Parathyroid adenoma (tissue), 2 donors: ENCODE measurements around the gene DENND1B.

ENCODE experiments used
- H2AFZ ChIP-seq: fragments of 300-600 bp; sonication (generic); one replicate; pipeline ENCODE4 v1.7.0; 2017; ENCODE audit warnings: antibody characterized with exemption, mild to moderate bottlenecking
- H3K27ac ChIP-seq: fragments of 300-600 bp; sonication (generic); one replicate; pipeline ENCODE4 v1.7.0; 2017
- H3K27me3 ChIP-seq: fragments of 300-600 bp; sonication (generic); one replicate; pipeline ENCODE4 v1.7.0; 2017; ENCODE audit warnings: low read length; ENCODE audit not compliant: control insufficient read depth, insufficient read depth
- H3K36me3 ChIP-seq: fragments of 300-600 bp; sonication (generic); one replicate; pipeline ENCODE4 v1.7.0; 2017; ENCODE audit warnings: low read length; ENCODE audit not compliant: control insufficient read depth, insufficient read depth
- H3K4me1 ChIP-seq: fragments of 300-600 bp; sonication (generic); one replicate; pipeline ENCODE4 v1.7.0; 2017; ENCODE audit warnings: control low read depth
- H3K4me2 ChIP-seq: fragments of 300-600 bp; sonication (generic); one replicate; pipeline ENCODE4 v1.7.0; 2017; ENCODE audit warnings: low read length
- H3K4me3 ChIP-seq: fragments of 300-600 bp; sonication (generic); one replicate; pipeline ENCODE4 v1.7.0; 2017; ENCODE audit warnings: low read depth, low read length
- H3K79me2 ChIP-seq: fragments of 300-600 bp; sonication (generic); one replicate; pipeline ENCODE4 v1.7.0; 2017; ENCODE audit warnings: control low read depth
- H3K9ac ChIP-seq: fragments of 300-600 bp; sonication (generic); one replicate; pipeline ENCODE4 v1.7.0; 2017; ENCODE audit warnings: mild to moderate bottlenecking
- H3K9me3 ChIP-seq: fragments of 300-600 bp; sonication (generic); one replicate; pipeline ENCODE4 v1.7.0; 2017; ENCODE audit warnings: low read length; ENCODE audit not compliant: control insufficient read depth
- TF ChIP-seq, protein P1 (sequence below): fragments of 300-600 bp; sonication (generic); IDR thresholded peaks from one replicate; pipeline ENCODE4 v1.7.0; 2017; ENCODE audit warnings: antibody characterized with exemption, mild to moderate bottlenecking
- donor health status: primary hyperparathyroidism.

Gene DENND1B

GRCh38 chr1:197615693-197616011 lies 159.6 kb downstream of the DENND1B start:
- Histone ChIP-seq H3K36me3 (no peaks in the 10 kb centered on the region), H3K4me3 (no peak overlapping the region), H3K4me2 (no peak overlapping the region), H3K79me2 (no peaks in the 10 kb centered on the region), H3K9me3 (no peaks in the 10 kb centered on the region), H3K4me1 (no peaks in the 10 kb centered on the region), H3K27ac (no peak overlapping the region), H2AFZ (no peak overlapping the region), H3K9ac (no peak overlapping the region), H3K27me3 (no peaks in the 10 kb centered on the region)
- TF ChIP-seq, protein P1, sequence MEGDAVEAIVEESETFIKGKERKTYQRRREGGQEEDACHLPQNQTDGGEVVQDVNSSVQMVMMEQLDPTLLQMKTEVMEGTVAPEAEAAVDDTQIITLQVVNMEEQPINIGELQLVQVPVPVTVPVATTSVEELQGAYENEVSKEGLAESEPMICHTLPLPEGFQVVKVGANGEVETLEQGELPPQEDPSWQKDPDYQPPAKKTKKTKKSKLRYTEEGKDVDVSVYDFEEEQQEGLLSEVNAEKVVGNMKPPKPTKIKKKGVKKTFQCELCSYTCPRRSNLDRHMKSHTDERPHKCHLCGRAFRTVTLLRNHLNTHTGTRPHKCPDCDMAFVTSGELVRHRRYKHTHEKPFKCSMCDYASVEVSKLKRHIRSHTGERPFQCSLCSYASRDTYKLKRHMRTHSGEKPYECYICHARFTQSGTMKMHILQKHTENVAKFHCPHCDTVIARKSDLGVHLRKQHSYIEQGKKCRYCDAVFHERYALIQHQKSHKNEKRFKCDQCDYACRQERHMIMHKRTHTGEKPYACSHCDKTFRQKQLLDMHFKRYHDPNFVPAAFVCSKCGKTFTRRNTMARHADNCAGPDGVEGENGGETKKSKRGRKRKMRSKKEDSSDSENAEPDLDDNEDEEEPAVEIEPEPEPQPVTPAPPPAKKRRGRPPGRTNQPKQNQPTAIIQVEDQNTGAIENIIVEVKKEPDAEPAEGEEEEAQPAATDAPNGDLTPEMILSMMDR, result no peak

DNA sequence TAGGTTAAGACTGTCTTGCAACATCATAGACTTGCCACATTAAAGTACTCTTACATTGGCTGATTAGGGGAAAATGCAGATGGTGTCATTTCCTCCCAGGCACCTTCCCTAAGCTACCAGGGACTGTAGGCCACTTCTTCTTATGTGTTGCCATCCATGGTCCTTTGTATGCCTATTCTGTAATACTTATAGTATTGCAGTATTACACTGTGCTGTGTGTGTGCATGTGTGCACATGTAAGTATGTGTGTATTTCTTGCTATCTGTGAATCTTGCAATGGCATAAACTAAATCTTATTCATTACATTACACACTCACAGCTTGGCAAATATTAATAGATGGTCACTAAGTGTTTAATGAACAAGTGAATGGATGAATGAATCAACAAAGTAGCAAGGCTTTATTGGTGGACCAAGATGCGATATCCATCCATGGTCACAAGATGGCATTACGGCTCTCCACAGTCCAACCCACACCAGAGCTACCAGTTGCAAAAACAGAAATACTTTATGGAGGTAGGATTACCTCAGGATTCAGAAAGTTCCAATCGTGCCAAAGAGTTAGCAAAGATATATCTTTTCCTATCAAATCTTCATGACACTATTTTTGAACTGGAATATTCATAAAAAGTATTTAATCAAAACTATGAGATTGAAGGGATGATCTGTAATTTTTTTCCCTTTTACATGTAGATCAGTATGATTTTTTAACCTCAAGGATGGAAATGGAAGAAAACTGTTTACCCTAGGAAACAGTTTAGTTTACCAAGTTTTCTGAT lies 160.2 kb downstream of the DENND1B start:
- Histone ChIP-seq H3K27me3 (no peaks in the 10 kb centered on the region), H3K9me3 (no peaks in the 10 kb centered on the region), H3K9ac (no peak overlapping the region), H3K27ac (no peak overlapping the region), H3K4me1 (no peaks in the 10 kb centered on the region), H3K79me2 (no peaks in the 10 kb centered on the region), H3K4me2 (no peak overlapping the region), H3K36me3 (no peaks in the 10 kb centered on the region), H2AFZ (no peak overlapping the region), H3K4me3 (no peak overlapping the region)
- TF ChIP-seq, protein P1, result peak; percentile 40

DNA sequence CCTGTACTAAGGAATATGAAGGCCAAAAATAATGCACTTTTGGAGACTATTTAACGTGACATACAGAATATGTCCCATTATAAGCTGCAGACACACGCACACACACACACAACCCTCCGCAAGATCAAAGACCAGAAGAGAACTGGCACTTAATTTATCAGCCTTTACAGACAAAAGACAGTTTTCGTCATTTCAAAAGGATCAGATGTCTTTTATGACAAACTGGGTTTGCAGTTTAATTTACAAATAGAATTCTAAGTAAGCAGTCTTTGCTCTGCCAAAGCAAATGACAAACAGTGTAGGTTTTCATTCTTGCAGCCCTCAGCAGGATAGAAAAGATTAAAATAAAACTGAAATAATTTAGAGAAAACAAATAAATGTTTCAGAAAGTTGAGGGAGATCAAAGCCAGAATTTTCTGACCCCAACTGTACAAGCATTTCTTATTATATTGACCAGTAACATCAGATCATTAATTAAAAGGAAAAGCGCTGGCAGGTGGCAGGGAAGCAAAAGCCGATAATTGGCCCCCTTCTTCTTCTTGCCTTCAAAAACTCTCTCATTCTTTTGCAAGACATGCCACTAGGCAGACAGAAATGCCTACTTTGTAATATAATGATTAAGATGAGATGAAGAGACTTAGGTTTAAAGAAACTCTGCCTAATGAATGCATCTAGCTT lies 169.0 kb downstream of the DENND1B start:
- TF ChIP-seq, protein P1, result no peak
- H3K4me1 ChIP-seq, result no peaks in the 10 kb centered on the region
- H2AFZ ChIP-seq, result no peak overlapping the region

DNA sequence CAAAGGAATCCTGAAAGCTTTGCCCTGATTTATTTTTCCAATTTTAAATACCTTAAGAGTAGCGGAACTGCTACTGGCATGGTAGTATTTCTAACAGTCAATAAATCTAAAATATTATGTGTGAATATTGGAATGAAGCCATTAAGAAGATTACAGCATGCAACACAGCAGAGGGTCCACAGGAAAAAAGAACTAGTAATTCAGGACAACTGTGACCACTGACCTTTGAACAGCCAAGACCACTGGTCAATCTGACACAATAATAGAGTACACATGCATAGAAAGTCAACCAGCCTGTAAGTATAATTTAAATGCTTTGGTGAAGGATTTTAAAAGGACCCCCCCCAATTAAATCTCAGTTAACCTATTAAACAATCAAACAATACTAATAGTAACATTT lies 171.0 kb downstream of the DENND1B start:
- no peak overlapping the region for H3K27ac ChIP-seq

More for the DNA sequence above, 169.0 kb downstream of the DENND1B start:
- Histone ChIP-seq H3K36me3 (no peaks in the 10 kb centered on the region), H3K27ac (no peak overlapping the region), H3K79me2 (no peaks in the 10 kb centered on the region), H3K9me3 (no peaks in the 10 kb centered on the region), H3K27me3 (no peaks in the 10 kb centered on the region), H3K4me3 (no peak overlapping the region), H3K4me2 (no peak overlapping the region), H3K9ac (no peak overlapping the region)

More for the DNA sequence above, 171.0 kb downstream of the DENND1B start:
- Histone ChIP-seq H3K4me2 (no peak overlapping the region), H3K27me3 (no peaks in the 10 kb centered on the region), H3K4me1 (no peaks in the 10 kb centered on the region), H3K4me3 (no peak overlapping the region), H3K9me3 (no peaks in the 10 kb centered on the region), H2AFZ (no peak overlapping the region), H3K36me3 (no peaks in the 10 kb centered on the region), H3K79me2 (no peaks in the 10 kb centered on the region), H3K9ac (no peak overlapping the region)
- TF ChIP-seq, protein P1, result no peak
